ENCODE results near the gene ZNF597. TPM values are rescaled to one million over a fixed set of nuclear protein-coding genes. Genes with fewer than 3 reads are reported as not detected.

Gene ZNF597
- total and polyA plus RNA-seq, 2 experiments from 2014 or later: 1.2 to 2.4 TPM

DNA sequence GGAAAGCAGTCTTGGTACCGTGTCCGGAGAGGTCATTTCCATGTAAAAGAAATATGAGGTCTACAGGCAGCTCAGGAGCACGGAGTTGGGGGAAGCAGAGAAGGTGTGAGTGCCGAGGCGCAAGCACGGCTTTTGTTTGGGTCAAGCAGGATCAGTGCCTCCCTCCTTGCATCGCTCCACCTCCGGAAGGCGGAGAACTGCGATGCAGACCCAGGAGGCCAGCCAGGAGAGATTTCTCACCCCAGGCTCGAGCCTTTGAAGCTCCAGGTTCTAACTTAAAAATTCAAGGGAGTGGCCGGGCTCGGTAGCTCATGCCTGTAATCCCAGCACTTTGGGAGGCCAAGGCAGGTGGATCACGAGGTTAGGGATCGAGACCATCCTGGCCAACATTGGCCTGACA, 25.2 kb upstream of the ZNF597 start:
- Histone ChIP-seq H3K4me1 (ENCODE audit: insufficient read depth) (peaks cover 20% of the 10 kb centered on the region), H2AFZ (no peak overlapping the region), H4K20me1 (replicated peaks; ENCODE audit: insufficient read depth) (peaks cover 25% of the 10 kb centered on the region), H3K36me3 (ENCODE audit: insufficient read depth) (no peaks in the 10 kb centered on the region), H3K4me3 (no peak overlapping the region), H3K27me3 (ENCODE audit: insufficient read depth) (no peaks in the 10 kb centered on the region), H3K79me2 (replicated peaks; ENCODE audit: insufficient read depth) (peaks cover 96% of the 10 kb centered on the region), H3K27ac (ENCODE audit: low read depth) (peak overlapping the region; percentile 47), H3F3A (replicated peaks; ENCODE audit: low read depth) (no peaks in the 10 kb centered on the region; the same call in 1 of the 2 replicates), H3K4me2 (no peak overlapping the region), H3K9me2 (ENCODE audit: insufficient read depth) (no peaks in the 10 kb centered on the region)
- Mint-ChIP-seq H3K9me3 (no peaks in the 10 kb centered on the region; the same call in 1 of the 3 replicates), H3K4me1 (peaks cover 52% of the 10 kb centered on the region), H3K27ac (peak overlapping the region; percentile 90; the same call in 1 of the 2 replicates), H3K4me3 (peak overlapping the region; percentile 51), H3K36me3 (ENCODE audit: low read depth) (peaks cover 29% of the 10 kb centered on the region), H3K27me3 (ENCODE audit: insufficient read depth, low read depth, poor library complexity) (peaks cover 14% of the 10 kb centered on the region)
- TF ChIP-seq, protein P1, sequence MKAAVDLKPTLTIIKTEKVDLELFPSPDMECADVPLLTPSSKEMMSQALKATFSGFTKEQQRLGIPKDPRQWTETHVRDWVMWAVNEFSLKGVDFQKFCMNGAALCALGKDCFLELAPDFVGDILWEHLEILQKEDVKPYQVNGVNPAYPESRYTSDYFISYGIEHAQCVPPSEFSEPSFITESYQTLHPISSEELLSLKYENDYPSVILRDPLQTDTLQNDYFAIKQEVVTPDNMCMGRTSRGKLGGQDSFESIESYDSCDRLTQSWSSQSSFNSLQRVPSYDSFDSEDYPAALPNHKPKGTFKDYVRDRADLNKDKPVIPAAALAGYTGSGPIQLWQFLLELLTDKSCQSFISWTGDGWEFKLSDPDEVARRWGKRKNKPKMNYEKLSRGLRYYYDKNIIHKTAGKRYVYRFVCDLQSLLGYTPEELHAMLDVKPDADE (IDR thresholded peaks at IDR 0.05): no peak
- TF ChIP-seq POLR2AphosphoS5 (IDR thresholded peaks at IDR 0.05; ENCODE audit: low read depth): no peak
- TF ChIP-seq, protein P2, sequence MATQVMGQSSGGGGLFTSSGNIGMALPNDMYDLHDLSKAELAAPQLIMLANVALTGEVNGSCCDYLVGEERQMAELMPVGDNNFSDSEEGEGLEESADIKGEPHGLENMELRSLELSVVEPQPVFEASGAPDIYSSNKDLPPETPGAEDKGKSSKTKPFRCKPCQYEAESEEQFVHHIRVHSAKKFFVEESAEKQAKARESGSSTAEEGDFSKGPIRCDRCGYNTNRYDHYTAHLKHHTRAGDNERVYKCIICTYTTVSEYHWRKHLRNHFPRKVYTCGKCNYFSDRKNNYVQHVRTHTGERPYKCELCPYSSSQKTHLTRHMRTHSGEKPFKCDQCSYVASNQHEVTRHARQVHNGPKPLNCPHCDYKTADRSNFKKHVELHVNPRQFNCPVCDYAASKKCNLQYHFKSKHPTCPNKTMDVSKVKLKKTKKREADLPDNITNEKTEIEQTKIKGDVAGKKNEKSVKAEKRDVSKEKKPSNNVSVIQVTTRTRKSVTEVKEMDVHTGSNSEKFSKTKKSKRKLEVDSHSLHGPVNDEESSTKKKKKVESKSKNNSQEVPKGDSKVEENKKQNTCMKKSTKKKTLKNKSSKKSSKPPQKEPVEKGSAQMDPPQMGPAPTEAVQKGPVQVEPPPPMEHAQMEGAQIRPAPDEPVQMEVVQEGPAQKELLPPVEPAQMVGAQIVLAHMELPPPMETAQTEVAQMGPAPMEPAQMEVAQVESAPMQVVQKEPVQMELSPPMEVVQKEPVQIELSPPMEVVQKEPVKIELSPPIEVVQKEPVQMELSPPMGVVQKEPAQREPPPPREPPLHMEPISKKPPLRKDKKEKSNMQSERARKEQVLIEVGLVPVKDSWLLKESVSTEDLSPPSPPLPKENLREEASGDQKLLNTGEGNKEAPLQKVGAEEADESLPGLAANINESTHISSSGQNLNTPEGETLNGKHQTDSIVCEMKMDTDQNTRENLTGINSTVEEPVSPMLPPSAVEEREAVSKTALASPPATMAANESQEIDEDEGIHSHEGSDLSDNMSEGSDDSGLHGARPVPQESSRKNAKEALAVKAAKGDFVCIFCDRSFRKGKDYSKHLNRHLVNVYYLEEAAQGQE (IDR thresholded peaks at IDR 0.05; ENCODE audit: unreplicated experiment): no peak
- TF ChIP-seq NANOG (IDR thresholded peaks at IDR 0.05; ENCODE audit: borderline replicate concordance): no peak
- ATAC-seq (peak; percentile 61), DNase-seq (ENCODE audit: low spot score) (no peak)

DNA sequence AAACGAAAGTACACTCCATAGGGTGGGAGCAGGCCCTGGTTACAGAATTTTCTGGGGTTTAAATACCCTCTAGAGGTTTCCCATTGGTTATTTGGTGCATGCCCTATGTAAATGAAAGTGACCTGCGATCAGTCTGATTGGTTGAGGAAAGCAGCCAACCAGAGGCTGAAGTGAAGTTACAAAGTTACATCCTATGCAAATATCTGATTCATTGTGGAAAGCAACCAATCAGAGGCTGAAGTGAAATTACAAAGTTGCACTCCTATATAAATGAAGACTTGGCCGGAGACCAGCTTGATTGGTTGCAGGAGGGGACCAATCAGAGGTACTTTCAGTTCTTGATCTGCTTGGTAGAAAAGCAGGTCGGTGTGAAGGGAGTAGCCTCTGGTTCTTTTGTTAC, 24.6 kb upstream of the ZNF597 start:
- Mint-ChIP-seq H3K4me3 (peak overlapping the region; percentile 51; the same call in 2 of the 3 replicates), H3K9me3 (no peaks in the 10 kb centered on the region; the same call in 1 of the 3 replicates), H3K4me1 (peaks cover 52% of the 10 kb centered on the region), H3K27me3 (ENCODE audit: insufficient read depth, low read depth, poor library complexity) (peaks cover 14% of the 10 kb centered on the region), H3K36me3 (ENCODE audit: low read depth) (peaks cover 29% of the 10 kb centered on the region), H3K27ac (peak overlapping the region; percentile 90; the same call in 1 of the 2 replicates)
- no peaks in the 10 kb centered on the region; the same call in 1 of the 2 replicates for H3F3A ChIP-seq (replicated peaks; ENCODE audit: low read depth)
- H3K36me3 ChIP-seq (ENCODE audit: insufficient read depth): no peaks in the 10 kb centered on the region
- H3K27ac ChIP-seq (ENCODE audit: low read depth): peak overlapping the region; percentile 47
- no peak overlapping the region for H2AFZ ChIP-seq
- H4K20me1 ChIP-seq (replicated peaks; ENCODE audit: insufficient read depth): peaks cover 23% of the 10 kb centered on the region
- no peak overlapping the region for H3K4me2 ChIP-seq
- peak; percentile 25 for ATAC-seq
- H3K4me3 ChIP-seq: no peak overlapping the region
- TF ChIP-seq EZH2 (IDR thresholded peaks at IDR 0.05; ENCODE audit: low read depth, unreplicated experiment) (no peak), JUNB (IDR thresholded peaks at IDR 0.05; ENCODE audit: unreplicated experiment) (no peak), EZH2phosphoT487 (IDR thresholded peaks at IDR 0.05; ENCODE audit: unreplicated experiment) (no peak), NANOG (IDR thresholded peaks at IDR 0.05; ENCODE audit: borderline replicate concordance) (no peak), POLR2AphosphoS5 (IDR thresholded peaks at IDR 0.05; ENCODE audit: low read depth) (no peak)
- TF ChIP-seq, protein P3, sequence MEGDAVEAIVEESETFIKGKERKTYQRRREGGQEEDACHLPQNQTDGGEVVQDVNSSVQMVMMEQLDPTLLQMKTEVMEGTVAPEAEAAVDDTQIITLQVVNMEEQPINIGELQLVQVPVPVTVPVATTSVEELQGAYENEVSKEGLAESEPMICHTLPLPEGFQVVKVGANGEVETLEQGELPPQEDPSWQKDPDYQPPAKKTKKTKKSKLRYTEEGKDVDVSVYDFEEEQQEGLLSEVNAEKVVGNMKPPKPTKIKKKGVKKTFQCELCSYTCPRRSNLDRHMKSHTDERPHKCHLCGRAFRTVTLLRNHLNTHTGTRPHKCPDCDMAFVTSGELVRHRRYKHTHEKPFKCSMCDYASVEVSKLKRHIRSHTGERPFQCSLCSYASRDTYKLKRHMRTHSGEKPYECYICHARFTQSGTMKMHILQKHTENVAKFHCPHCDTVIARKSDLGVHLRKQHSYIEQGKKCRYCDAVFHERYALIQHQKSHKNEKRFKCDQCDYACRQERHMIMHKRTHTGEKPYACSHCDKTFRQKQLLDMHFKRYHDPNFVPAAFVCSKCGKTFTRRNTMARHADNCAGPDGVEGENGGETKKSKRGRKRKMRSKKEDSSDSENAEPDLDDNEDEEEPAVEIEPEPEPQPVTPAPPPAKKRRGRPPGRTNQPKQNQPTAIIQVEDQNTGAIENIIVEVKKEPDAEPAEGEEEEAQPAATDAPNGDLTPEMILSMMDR (conservative IDR thresholded peaks at IDR 0.05; ENCODE audit: low read depth in 2 of 2): no peak
- TF ChIP-seq, protein P2 (IDR thresholded peaks at IDR 0.05; ENCODE audit: unreplicated experiment): no peak
- peaks cover 96% of the 10 kb centered on the region for H3K79me2 ChIP-seq (replicated peaks; ENCODE audit: insufficient read depth)
- peak; percentile 33 for DNase-seq (ENCODE audit: low spot score)
- H3K27me3 ChIP-seq (ENCODE audit: insufficient read depth): no peaks in the 10 kb centered on the region
- H3K4me1 ChIP-seq (ENCODE audit: insufficient read depth): peaks cover 20% of the 10 kb centered on the region
- H3K9me2 ChIP-seq (ENCODE audit: insufficient read depth): no peaks in the 10 kb centered on the region

Measured in GM23338 (cell line).